WTC11 (cell line): ENCODE measurements around the gene MRTFA. TPM values are rescaled to one million over a fixed set of nuclear protein-coding genes. Genes with fewer than 3 reads are reported as not detected.
A peak's percentile ranks its signal among the peaks of the same experiment; 100 is the strongest.

Experiments used
- ATAC-seq: fragments of 200-7000 bp; cut with Tn5 transposase; 2 replicates; pipeline ENCODE4 v1.10.0; 2021; ENCODE audit warnings: mild to moderate bottlenecking, moderate library complexity
- CTCF ChIA-PET: fragments of 300-600 bp; sonication (Branson Sonifier 250); formaldehyde crosslinking; loops from one replicate; lab custom pipeline; 2021; ENCODE audit warnings: antibody characterized with exemption; lab: Charles Lee
- POLR2A ChIA-PET: fragments of 350-600 bp; sonication (Branson Sonifier 250); formaldehyde crosslinking; loops from one replicate; lab custom pipeline; 2021; ENCODE audit warnings: antibody characterized with exemption; lab: Charles Lee
- DNase-seq: peaks from one replicate; pipeline ENCODE4 v3.0.0; 2021; ENCODE audit warnings: low spot score
- H3K27ac Mint-ChIP-seq: 2 replicates; pipeline ENCODE4 v1.8.0; 2021; ENCODE audit warnings: mixed read lengths
- H3K27me3 Mint-ChIP-seq: 2 replicates; pipeline ENCODE4 v1.8.0; 2021; ENCODE audit warnings: low read depth, mild to moderate bottlenecking, moderate library complexity, mixed read lengths
- H3K36me3 Mint-ChIP-seq: 2 replicates; pipeline ENCODE4 v1.8.0; 2021; ENCODE audit warnings: mixed read lengths
- H3K4me1 Mint-ChIP-seq: 2 replicates; pipeline ENCODE4 v1.8.0; 2022; ENCODE audit warnings: mixed read lengths
- H3K4me3 Mint-ChIP-seq: 2 replicates; pipeline ENCODE4 v1.8.0; 2021; ENCODE audit warnings: mild to moderate bottlenecking, moderate library complexity, mixed read lengths
- H3K9me3 Mint-ChIP-seq: 2 replicates; pipeline ENCODE4 v1.8.0; 2021; ENCODE audit warnings: mixed read lengths
- ELF4 ChIP-seq: sonication (generic); formaldehyde crosslinking; IDR thresholded peaks from 2 replicates; pipeline ENCODE4 v1.8.1; 2022; ENCODE audit warnings: low read depth, mild to moderate bottlenecking, moderate library complexity, missing genetic modification reagents
- EMX1 ChIP-seq: fragments of 250-450 bp; sonication (Bioruptor Pico); IDR thresholded peaks from 2 replicates; pipeline ENCODE4 v1.8.0; 2021; ENCODE audit warnings: mild to moderate bottlenecking
- ESRRA ChIP-seq: sonication (generic); formaldehyde crosslinking; IDR thresholded peaks from 2 replicates; pipeline ENCODE4 v1.8.1; 2022; ENCODE audit warnings: mild to moderate bottlenecking, missing genetic modification reagents, borderline replicate concordance
- FOXJ3 ChIP-seq: sonication (generic); formaldehyde crosslinking; IDR thresholded peaks from 2 replicates; pipeline ENCODE4 v1.9.0; 2021; ENCODE audit warnings: missing genetic modification reagents, mild to moderate bottlenecking, borderline replicate concordance
- HMGA2 ChIP-seq: fragments of 250-450 bp; sonication (Bioruptor Pico); IDR thresholded peaks from 2 replicates; pipeline ENCODE4 v1.4.0; 2021; ENCODE audit warnings: mild to moderate bottlenecking, moderate library complexity
- JAZF1 ChIP-seq: fragments of 250-450 bp; sonication (Bioruptor Pico); IDR thresholded peaks from 2 replicates; pipeline ENCODE4 v1.9.0; 2021; ENCODE audit warnings: moderate library complexity, mild to moderate bottlenecking, inconsistent platforms
- NR2C2 ChIP-seq: sonication (generic); formaldehyde crosslinking; IDR thresholded peaks from 2 replicates; pipeline ENCODE4 v1.8.0; 2022; ENCODE audit warnings: mild to moderate bottlenecking, missing genetic modification reagents
- PRRX2 ChIP-seq: fragments of 250-450 bp; sonication (Bioruptor Pico); IDR thresholded peaks from 2 replicates; pipeline ENCODE4 v1.8.0; 2021; ENCODE audit warnings: mild to moderate bottlenecking
- SMAD4 ChIP-seq: sonication (generic); formaldehyde crosslinking; IDR thresholded peaks from 2 replicates; pipeline ENCODE4 v1.8.0; 2022; ENCODE audit warnings: mild to moderate bottlenecking, missing genetic modification reagents
- TCF7 ChIP-seq: sonication (generic); formaldehyde crosslinking; IDR thresholded peaks from 2 replicates; pipeline ENCODE4 v1.8.0; 2022; ENCODE audit warnings: mild to moderate bottlenecking, low read depth, missing genetic modification reagents, moderate library complexity
- TEAD1 ChIP-seq: sonication (generic); formaldehyde crosslinking; IDR thresholded peaks from 2 replicates; pipeline ENCODE4 v1.8.0; 2022; ENCODE audit warnings: mild to moderate bottlenecking, missing genetic modification reagents
- ZNF138 ChIP-seq: sonication (generic); formaldehyde crosslinking; conservative IDR thresholded peaks from 2 replicates; pipeline ENCODE4 v1.8.1; 2022; ENCODE audit warnings: mild to moderate bottlenecking, moderate library complexity, missing genetic modification reagents
- ZNF232 ChIP-seq: sonication (generic); formaldehyde crosslinking; IDR thresholded peaks from 2 replicates; pipeline ENCODE4 v1.8.0; 2022; ENCODE audit warnings: mild to moderate bottlenecking, missing genetic modification reagents
- ZNF317 ChIP-seq: sonication (generic); formaldehyde crosslinking; IDR thresholded peaks from 2 replicates; pipeline ENCODE4 v1.8.1; 2023; ENCODE audit warnings: low read depth, mild to moderate bottlenecking, moderate library complexity, missing genetic modification reagents, borderline replicate concordance
- total RNA-seq: library from RNA; stranded (reverse); gene quantifications from 3 replicates; pipeline ENCODE4 v1.2.3, GENCODE V29; 2021
- TF ChIP-seq, protein P1 (sequence below): sonication (generic); formaldehyde crosslinking; IDR thresholded peaks from 2 replicates; pipeline ENCODE4 v1.8.0; 2022; ENCODE audit warnings: mild to moderate bottlenecking, missing genetic modification reagents
- TF ChIP-seq, protein P2 (sequence below): sonication (generic); formaldehyde crosslinking; IDR thresholded peaks from 2 replicates; pipeline ENCODE4 v1.8.1; 2022; ENCODE audit warnings: missing genetic modification reagents, borderline replicate concordance
- TF ChIP-seq, protein P3 (sequence below): sonication (generic); formaldehyde crosslinking; IDR thresholded peaks from 2 replicates; pipeline ENCODE4 v1.8.1; 2023; ENCODE audit warnings: mild to moderate bottlenecking, missing genetic modification reagents
- TF ChIP-seq, protein P4 (sequence below): fragments of 250-450 bp; sonication (Bioruptor Pico); IDR thresholded peaks from 2 replicates; pipeline ENCODE4 v2.1.2; 2022; ENCODE audit warnings: mild to moderate bottlenecking, moderate library complexity
- TF ChIP-seq, protein P5 (sequence below): fragments of 200-600 bp; IDR thresholded peaks from 2 replicates; pipeline ENCODE4 v1.8.0; 2022; ENCODE audit warnings: antibody characterized with exemption
- TF ChIP-seq, protein P6 (sequence below): sonication (generic); formaldehyde crosslinking; IDR thresholded peaks from 2 replicates; pipeline ENCODE4 v1.8.0; 2023; ENCODE audit warnings: missing genetic modification reagents, mild to moderate bottlenecking, borderline replicate concordance
- TF ChIP-seq, protein P7 (sequence below): sonication (generic); formaldehyde crosslinking; conservative IDR thresholded peaks from 2 replicates; pipeline ENCODE4 v1.8.1; 2022; ENCODE audit warnings: mild to moderate bottlenecking, missing genetic modification reagents

Gene MRTFA
- total RNA-seq, 1 experiment from 2014 or later: 48.4 TPM

DNA sequence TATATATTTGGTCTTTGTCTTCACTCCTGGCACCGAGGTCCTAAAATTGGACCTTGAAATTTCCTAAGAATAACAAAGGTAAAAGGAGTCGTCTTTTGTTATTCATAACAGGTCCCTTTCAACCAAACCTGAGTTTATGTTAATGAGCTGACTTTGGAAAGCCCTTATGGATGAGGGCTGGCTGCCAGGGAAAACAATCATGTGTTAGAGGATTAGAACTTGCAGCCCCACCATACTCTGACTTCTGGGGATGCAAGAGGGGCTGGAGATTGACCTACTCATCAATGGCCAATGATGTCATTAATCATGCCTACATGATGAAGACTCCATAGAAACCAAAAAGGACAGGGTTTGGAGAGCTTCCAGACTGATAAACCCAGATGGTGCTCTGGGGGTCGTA is 118.9 kb downstream of the MRTFA start:
- no peak overlapping the region for H3K4me3 Mint-ChIP-seq
- DNase-seq: no peak
- 0 out of 2 replicates have a peak, but pooled peaks cover 3% of the 10 kb centered on the region for H3K9me3 Mint-ChIP-seq
- ChIA-PET CTCF (interaction anchor here (0.6 to 2.8 kb wide), 4 partner anchors 9 to 81 kb away, joined by 3 to 10 read pairs (median 4); no protein-coding TSS in a partner anchor), POLR2A (interaction anchor here (0.6 kb wide), 1 partner anchor 339 kb away, joined by 3 read pairs; the partner anchor contains the start of gene XPNPEP3)
- ATAC-seq: peak; percentile 39; the same call in 1 of the 2 replicates
- peak overlapping the region; percentile 73; the same call in 1 of the 2 replicates for H3K27ac Mint-ChIP-seq
- no peaks in the 10 kb centered on the region; the same call in 1 of the 2 replicates for H3K36me3 Mint-ChIP-seq
- H3K27me3 Mint-ChIP-seq: no peaks in the 10 kb centered on the region
- TF ChIP-seq, protein P1, sequence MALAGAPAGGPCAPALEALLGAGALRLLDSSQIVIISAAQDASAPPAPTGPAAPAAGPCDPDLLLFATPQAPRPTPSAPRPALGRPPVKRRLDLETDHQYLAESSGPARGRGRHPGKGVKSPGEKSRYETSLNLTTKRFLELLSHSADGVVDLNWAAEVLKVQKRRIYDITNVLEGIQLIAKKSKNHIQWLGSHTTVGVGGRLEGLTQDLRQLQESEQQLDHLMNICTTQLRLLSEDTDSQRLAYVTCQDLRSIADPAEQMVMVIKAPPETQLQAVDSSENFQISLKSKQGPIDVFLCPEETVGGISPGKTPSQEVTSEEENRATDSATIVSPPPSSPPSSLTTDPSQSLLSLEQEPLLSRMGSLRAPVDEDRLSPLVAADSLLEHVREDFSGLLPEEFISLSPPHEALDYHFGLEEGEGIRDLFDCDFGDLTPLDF (CRISPR knock-in tag): no peak
- no peak for TF ChIP-seq ELF4
- no peak for TF ChIP-seq SMAD4 (CRISPR knock-in tag)
- TF ChIP-seq, protein P2, sequence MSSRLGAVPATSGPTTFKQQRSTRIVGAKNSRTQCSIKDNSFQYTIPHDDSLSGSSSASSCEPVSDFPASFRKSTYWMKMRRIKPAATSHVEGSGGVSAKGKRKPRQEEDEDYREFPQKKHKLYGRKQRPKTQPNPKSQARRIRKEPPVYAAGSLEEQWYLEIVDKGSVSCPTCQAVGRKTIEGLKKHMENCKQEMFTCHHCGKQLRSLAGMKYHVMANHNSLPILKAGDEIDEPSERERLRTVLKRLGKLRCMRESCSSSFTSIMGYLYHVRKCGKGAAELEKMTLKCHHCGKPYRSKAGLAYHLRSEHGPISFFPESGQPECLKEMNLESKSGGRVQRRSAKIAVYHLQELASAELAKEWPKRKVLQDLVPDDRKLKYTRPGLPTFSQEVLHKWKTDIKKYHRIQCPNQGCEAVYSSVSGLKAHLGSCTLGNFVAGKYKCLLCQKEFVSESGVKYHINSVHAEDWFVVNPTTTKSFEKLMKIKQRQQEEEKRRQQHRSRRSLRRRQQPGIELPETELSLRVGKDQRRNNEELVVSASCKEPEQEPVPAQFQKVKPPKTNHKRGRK: no peak
- TF ChIP-seq NR2C2: no peak
- TF ChIP-seq ZNF232 (CRISPR knock-in tag): no peak
- no peak for TF ChIP-seq ZNF138
- TF ChIP-seq JAZF1 (CRISPR knock-in tag): no peak
- no peak for TF ChIP-seq TEAD1 (CRISPR knock-in tag)
- TF ChIP-seq ZNF317 (CRISPR knock-in tag): no peak
- no peak for TF ChIP-seq TCF7 (CRISPR knock-in tag)
- TF ChIP-seq PRRX2 (CRISPR knock-in tag): no peak
- peaks cover 19% of the 10 kb centered on the region for H3K4me1 Mint-ChIP-seq

DNA sequence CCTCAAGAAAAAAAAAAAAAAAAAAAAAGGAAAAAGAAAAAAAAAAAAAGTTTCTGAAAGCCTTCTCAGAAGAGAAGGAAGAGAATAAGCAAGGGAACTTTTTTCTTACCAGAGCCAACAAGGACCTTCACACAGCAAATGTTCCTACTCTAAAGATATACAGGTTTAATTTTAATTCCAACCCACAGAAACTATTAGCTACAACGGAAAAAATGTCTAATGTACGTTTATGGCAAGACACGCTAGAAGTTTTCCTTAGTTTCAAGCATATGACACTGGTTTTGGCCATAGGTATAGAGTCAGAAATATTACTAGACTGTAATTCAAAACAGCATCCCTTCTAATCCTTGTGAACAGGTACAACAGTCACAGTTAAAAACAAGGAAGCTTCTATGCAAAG is 120.1 kb downstream of the MRTFA start:
- Mint-ChIP-seq H3K4me3 (no peak overlapping the region), H3K4me1 (peaks cover 19% of the 10 kb centered on the region), H3K9me3 (0 out of 2 replicates have a peak, but pooled peaks cover 3% of the 10 kb centered on the region), H3K27me3 (no peaks in the 10 kb centered on the region), H3K27ac (no peak overlapping the region), H3K36me3 (no peaks in the 10 kb centered on the region; the same call in 1 of the 2 replicates)
- ATAC-seq (no peak), DNase-seq (no peak)
- POLR2A ChIA-PET: no interaction called here
- CTCF ChIA-PET: interaction anchor here (0.7 to 1.7 kb wide), 3 partner anchors 8 to 387 kb away, joined by 3 to 8 read pairs (median 5); no protein-coding TSS in a partner anchor
- TF ChIP-seq, protein P3, sequence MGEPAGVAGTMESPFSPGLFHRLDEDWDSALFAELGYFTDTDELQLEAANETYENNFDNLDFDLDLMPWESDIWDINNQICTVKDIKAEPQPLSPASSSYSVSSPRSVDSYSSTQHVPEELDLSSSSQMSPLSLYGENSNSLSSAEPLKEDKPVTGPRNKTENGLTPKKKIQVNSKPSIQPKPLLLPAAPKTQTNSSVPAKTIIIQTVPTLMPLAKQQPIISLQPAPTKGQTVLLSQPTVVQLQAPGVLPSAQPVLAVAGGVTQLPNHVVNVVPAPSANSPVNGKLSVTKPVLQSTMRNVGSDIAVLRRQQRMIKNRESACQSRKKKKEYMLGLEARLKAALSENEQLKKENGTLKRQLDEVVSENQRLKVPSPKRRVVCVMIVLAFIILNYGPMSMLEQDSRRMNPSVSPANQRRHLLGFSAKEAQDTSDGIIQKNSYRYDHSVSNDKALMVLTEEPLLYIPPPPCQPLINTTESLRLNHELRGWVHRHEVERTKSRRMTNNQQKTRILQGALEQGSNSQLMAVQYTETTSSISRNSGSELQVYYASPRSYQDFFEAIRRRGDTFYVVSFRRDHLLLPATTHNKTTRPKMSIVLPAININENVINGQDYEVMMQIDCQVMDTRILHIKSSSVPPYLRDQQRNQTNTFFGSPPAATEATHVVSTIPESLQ (CRISPR knock-in tag): no peak
- TF ChIP-seq ESRRA (CRISPR knock-in tag) (no peak), FOXJ3 (CRISPR knock-in tag) (no peak), EMX1 (CRISPR knock-in tag) (no peak), HMGA2 (CRISPR knock-in tag) (no peak), ZNF232 (CRISPR knock-in tag) (no peak), PRRX2 (CRISPR knock-in tag) (no peak)
- TF ChIP-seq, protein P4, sequence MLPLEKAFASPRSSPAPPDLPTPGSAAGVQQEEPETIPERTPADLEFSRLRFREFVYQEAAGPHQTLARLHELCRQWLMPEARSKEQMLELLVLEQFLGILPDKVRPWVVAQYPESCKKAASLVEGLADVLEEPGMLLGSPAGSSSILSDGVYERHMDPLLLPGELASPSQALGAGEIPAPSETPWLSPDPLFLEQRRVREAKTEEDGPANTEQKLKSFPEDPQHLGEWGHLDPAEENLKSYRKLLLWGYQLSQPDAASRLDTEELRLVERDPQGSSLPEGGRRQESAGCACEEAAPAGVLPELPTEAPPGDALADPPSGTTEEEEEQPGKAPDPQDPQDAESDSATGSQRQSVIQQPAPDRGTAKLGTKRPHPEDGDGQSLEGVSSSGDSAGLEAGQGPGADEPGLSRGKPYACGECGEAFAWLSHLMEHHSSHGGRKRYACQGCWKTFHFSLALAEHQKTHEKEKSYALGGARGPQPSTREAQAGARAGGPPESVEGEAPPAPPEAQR (CRISPR knock-in tag): no peak
- TF ChIP-seq, protein P5, sequence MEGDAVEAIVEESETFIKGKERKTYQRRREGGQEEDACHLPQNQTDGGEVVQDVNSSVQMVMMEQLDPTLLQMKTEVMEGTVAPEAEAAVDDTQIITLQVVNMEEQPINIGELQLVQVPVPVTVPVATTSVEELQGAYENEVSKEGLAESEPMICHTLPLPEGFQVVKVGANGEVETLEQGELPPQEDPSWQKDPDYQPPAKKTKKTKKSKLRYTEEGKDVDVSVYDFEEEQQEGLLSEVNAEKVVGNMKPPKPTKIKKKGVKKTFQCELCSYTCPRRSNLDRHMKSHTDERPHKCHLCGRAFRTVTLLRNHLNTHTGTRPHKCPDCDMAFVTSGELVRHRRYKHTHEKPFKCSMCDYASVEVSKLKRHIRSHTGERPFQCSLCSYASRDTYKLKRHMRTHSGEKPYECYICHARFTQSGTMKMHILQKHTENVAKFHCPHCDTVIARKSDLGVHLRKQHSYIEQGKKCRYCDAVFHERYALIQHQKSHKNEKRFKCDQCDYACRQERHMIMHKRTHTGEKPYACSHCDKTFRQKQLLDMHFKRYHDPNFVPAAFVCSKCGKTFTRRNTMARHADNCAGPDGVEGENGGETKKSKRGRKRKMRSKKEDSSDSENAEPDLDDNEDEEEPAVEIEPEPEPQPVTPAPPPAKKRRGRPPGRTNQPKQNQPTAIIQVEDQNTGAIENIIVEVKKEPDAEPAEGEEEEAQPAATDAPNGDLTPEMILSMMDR: no peak
- TF ChIP-seq, protein P6, sequence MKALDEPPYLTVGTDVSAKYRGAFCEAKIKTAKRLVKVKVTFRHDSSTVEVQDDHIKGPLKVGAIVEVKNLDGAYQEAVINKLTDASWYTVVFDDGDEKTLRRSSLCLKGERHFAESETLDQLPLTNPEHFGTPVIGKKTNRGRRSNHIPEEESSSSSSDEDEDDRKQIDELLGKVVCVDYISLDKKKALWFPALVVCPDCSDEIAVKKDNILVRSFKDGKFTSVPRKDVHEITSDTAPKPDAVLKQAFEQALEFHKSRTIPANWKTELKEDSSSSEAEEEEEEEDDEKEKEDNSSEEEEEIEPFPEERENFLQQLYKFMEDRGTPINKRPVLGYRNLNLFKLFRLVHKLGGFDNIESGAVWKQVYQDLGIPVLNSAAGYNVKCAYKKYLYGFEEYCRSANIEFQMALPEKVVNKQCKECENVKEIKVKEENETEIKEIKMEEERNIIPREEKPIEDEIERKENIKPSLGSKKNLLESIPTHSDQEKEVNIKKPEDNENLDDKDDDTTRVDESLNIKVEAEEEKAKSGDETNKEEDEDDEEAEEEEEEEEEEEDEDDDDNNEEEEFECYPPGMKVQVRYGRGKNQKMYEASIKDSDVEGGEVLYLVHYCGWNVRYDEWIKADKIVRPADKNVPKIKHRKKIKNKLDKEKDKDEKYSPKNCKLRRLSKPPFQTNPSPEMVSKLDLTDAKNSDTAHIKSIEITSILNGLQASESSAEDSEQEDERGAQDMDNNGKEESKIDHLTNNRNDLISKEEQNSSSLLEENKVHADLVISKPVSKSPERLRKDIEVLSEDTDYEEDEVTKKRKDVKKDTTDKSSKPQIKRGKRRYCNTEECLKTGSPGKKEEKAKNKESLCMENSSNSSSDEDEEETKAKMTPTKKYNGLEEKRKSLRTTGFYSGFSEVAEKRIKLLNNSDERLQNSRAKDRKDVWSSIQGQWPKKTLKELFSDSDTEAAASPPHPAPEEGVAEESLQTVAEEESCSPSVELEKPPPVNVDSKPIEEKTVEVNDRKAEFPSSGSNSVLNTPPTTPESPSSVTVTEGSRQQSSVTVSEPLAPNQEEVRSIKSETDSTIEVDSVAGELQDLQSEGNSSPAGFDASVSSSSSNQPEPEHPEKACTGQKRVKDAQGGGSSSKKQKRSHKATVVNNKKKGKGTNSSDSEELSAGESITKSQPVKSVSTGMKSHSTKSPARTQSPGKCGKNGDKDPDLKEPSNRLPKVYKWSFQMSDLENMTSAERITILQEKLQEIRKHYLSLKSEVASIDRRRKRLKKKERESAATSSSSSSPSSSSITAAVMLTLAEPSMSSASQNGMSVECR (CRISPR knock-in tag): no peak
- TF ChIP-seq, protein P7, sequence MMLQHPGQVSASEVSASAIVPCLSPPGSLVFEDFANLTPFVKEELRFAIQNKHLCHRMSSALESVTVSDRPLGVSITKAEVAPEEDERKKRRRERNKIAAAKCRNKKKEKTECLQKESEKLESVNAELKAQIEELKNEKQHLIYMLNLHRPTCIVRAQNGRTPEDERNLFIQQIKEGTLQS (CRISPR knock-in tag): no peak
